ENCODE measurements around the gene EFNA3. TPM values are rescaled to one million over a fixed set of nuclear protein-coding genes. Genes with fewer than 3 reads are reported as not detected.

Gene EFNA3
- total and polyA plus RNA-seq, 2 donors: 1.2 to 2.3 TPM

DNA sequence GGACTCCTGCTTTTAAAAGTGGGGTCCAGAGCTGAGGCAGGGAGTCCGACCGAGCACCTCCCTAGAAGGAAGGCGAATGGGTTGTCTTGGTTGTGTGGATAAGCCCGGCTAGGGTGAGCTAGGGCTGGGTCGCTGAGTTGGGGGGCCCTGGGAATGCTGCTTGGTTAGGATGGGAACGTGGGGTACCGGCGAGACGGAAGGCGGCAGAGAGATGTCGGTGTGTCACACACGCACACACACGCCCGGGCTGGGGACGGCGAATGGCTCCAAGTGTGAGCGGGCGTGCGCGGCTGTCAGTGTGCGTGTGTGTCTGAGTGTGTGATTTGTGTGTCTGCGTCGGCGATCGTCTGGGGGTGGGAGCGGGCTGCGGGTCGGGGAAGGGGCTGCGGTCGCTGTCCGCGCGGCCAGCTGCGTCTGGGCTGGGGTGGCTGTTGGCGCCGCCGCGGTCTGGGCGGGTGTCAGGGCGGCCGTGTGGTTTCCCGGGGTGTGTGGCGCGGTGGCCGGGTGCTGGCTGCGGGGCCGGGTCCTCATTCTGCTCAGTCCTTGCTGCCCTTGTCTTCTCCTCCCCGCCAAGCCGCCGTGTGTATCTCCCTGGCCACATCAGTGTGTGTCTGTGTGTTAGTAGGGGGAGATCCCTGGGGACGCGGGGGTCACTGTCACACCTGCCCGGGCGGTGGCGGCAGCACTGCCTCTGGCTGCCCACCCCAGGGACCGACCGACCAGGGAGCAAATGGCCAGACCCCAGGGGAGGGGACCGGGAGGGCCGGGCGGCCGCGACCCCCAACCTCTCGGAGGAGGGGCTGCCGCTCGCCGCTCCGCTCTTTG, 1.1 kb downstream of the EFNA3 start:
- Histone ChIP-seq H3K36me3 (ENCODE audit: insufficient read depth) (no peaks in the 10 kb centered on the region), H3K27ac (ENCODE audit: low read depth) (no peak overlapping the region), H3K4me3 (ENCODE audit: low read depth, low read length) (no peak overlapping the region), H3K4me1 (ENCODE audit: insufficient read depth) (peaks cover 2% of the 10 kb centered on the region)
- WGBS: 1% methylated on average over 67 of the region's 67 CpGs
- no peak for DNase-seq (ENCODE audit: extremely low spot score)

- no peak for DNase-seq (ENCODE audit: extremely low spot score)
- 1% methylated on average over 71 of the region's 71 CpGs for WGBS
- Histone ChIP-seq H3K36me3 (ENCODE audit: insufficient read depth) (no peaks in the 10 kb centered on the region), H3K4me3 (ENCODE audit: low read depth, low read length) (peak overlapping the region; percentile 2), H3K4me1 (ENCODE audit: insufficient read depth) (peaks cover 2% of the 10 kb centered on the region), H3K27ac (ENCODE audit: low read depth) (no peak overlapping the region)
These were observed 1.9 kb downstream of the EFNA3 start for GRCh38 chr1:155080312-155081228.

DNA sequence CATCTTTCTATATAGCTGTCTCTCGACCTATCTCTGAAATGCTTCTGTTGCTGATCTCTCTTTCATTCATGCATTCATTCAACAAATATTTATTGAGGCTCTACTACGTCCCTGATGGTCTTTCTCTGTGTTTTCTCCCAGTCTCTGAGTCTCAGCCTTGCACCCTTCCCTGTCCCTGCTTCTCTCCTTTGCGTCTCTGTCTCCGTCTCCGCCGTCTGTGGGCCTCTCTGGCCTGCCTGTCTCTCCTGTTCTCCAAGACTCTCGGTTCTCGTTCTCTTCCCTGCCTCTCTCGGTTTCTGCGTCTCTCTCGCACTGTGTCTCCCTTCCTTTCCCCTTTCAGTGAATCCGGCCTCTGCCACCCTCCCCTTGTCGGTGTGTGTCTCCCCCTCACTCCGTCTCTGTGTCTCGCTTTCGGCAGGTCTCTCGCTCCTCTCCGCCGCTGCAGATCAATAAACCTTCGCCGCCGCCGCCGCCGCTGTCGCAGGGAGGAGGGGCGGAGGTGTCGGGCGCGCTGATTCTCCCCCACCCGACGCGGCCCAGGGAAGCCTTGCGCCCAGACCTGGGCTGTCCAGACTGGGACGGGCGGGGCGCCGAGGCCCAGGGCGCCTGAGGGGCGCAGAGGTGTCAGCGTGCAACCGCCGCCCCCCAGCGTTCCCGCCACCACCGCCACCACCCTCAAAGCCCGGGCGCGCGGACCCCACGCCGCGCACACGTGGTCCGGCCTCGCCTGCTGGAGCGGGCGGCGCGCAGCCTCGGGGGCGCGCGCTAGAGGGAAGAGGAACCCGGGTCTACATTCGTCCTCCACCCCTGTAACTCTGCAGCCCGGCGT, 3.0 kb downstream of the EFNA3 start:
- WGBS: 3% methylated on average over 68 of the region's 68 CpGs
- Histone ChIP-seq H3K4me1 (ENCODE audit: insufficient read depth) (peaks cover 2% of the 10 kb centered on the region), H3K36me3 (ENCODE audit: insufficient read depth) (no peaks in the 10 kb centered on the region), H3K27ac (ENCODE audit: low read depth) (no peak overlapping the region), H3K4me3 (ENCODE audit: low read depth, low read length) (peak overlapping the region; percentile 16)
- DNase-seq (ENCODE audit: extremely low spot score): no peak

- peaks cover 2% of the 10 kb centered on the region for H3K4me1 ChIP-seq (ENCODE audit: insufficient read depth)
- H3K36me3 ChIP-seq (ENCODE audit: insufficient read depth): no peaks in the 10 kb centered on the region
- no peak overlapping the region for H3K27ac ChIP-seq (ENCODE audit: low read depth)
- DNase-seq (ENCODE audit: extremely low spot score): no peak
- peak overlapping the region; percentile 16 for H3K4me3 ChIP-seq (ENCODE audit: low read depth, low read length)
- WGBS: 8% methylated on average over 36 of the region's 36 CpGs
These were observed 3.8 kb downstream of the EFNA3 start for GRCh38 chr1:155082301-155083051.

GRCh38 chr1:155083052-155083541, 4.5 kb downstream of the EFNA3 start:
- no peaks in the 10 kb centered on the region for H3K36me3 ChIP-seq (ENCODE audit: insufficient read depth)
- 65% methylated on average over 6 of the region's 6 CpGs for WGBS
- H3K27ac ChIP-seq (ENCODE audit: low read depth): no peak overlapping the region
- no peak overlapping the region for H3K4me3 ChIP-seq (ENCODE audit: low read depth, low read length)
- DNase-seq (ENCODE audit: extremely low spot score): no peak
- H3K4me1 ChIP-seq (ENCODE audit: insufficient read depth): peaks cover 2% of the 10 kb centered on the region

DNA sequence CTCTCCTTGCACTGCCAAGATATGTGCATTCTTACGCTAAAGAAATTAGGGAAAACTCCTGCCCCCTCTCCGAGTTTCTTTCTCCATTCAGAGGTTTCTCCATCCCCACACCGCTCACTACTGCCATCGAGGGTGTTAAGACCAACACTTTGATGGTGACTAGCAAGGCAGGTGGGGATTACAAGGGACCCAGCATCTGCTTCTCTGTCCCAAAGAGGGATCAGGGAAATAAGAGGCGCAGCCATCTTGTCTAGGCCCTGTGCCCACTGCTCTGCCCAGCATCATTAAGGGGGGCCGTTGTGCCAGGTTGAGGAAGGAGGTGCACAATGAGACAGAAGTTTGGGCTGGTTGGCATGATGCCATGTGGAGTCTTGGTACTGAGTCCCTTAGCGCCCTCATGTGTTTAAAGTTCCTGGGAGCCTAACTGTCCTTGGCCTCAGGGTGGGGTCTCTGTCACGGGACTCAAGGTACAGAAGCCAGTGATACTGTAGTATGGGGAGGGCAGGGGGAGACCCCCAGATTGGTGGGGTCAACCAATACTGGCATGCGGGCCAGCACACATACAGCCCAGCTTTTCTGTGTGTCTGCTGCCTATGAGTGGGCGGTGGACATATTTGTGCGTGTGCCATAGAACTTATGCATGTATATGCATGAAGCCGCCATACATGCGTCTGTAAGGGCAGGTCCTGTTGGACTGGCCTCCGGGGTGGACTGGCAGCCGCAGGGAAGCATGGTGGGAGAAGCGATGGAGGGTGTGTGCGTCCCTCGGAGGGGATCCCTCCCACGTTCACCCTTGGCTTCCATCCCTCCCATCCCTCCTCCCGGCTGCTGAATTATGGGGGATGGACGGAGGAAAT, 5.5 kb downstream of the EFNA3 start:
- DNase-seq (ENCODE audit: extremely low spot score): no peak
- Histone ChIP-seq H3K4me1 (ENCODE audit: insufficient read depth) (peaks cover 2% of the 10 kb centered on the region), H3K36me3 (ENCODE audit: insufficient read depth) (no peaks in the 10 kb centered on the region), H3K27ac (ENCODE audit: low read depth) (no peak overlapping the region), H3K4me3 (ENCODE audit: low read depth, low read length) (no peak overlapping the region)
- 28% methylated on average over 21 of the region's 21 CpGs for WGBS

DNA sequence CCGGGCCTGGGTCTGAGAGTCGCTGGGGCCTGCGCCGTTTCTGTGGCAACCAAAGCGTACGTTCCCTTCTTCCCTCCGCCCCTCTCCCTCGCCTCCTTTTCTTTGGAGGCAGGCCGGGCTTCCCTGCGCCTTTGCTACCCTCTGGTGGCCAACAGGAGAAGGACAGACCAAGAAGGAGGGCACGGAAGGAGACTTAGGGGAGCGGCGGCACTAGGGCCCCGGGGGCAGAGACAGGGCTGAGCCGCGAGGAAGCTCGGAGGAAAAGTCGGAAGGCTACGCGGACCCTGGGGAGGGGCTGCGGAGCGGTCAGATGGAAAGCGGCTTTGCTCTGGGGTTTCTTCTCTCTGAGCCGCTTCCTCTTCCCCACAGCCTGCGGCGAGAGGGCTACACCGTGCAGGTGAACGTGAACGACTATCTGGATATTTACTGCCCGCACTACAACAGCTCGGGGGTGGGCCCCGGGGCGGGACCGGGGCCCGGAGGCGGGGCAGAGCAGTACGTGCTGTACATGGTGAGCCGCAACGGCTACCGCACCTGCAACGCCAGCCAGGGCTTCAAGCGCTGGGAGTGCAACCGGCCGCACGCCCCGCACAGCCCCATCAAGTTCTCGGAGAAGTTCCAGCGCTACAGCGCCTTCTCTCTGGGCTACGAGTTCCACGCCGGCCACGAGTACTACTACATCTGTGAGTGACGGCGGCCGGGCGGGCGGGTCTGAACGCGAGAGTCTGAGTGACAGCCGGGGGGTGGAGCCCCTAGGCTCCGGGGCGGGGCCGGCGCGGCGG, 6.3 kb downstream of the EFNA3 start:
- Histone ChIP-seq H3K36me3 (ENCODE audit: insufficient read depth) (no peaks in the 10 kb centered on the region), H3K27ac (ENCODE audit: low read depth) (peak overlapping the region; percentile 95), H3K4me1 (ENCODE audit: insufficient read depth) (peaks cover 2% of the 10 kb centered on the region), H3K4me3 (ENCODE audit: low read depth, low read length) (peak overlapping the region; percentile 52)
- peak; percentile 95 for DNase-seq (ENCODE audit: extremely low spot score)
- under 1% methylated on average over 67 of the region's 67 CpGs for WGBS

- H3K27ac ChIP-seq (ENCODE audit: low read depth): peak overlapping the region; percentile 95
- H3K4me1 ChIP-seq (ENCODE audit: insufficient read depth): peaks cover 2% of the 10 kb centered on the region
- 2% methylated on average over 32 of the region's 32 CpGs for WGBS
- peak overlapping the region; percentile 52 for H3K4me3 ChIP-seq (ENCODE audit: low read depth, low read length)
- no peak for DNase-seq (ENCODE audit: extremely low spot score)
- H3K36me3 ChIP-seq (ENCODE audit: insufficient read depth): no peaks in the 10 kb centered on the region
These were observed 7.0 kb downstream of the EFNA3 start for GRCh38 chr1:155085504-155086127.

DNA sequence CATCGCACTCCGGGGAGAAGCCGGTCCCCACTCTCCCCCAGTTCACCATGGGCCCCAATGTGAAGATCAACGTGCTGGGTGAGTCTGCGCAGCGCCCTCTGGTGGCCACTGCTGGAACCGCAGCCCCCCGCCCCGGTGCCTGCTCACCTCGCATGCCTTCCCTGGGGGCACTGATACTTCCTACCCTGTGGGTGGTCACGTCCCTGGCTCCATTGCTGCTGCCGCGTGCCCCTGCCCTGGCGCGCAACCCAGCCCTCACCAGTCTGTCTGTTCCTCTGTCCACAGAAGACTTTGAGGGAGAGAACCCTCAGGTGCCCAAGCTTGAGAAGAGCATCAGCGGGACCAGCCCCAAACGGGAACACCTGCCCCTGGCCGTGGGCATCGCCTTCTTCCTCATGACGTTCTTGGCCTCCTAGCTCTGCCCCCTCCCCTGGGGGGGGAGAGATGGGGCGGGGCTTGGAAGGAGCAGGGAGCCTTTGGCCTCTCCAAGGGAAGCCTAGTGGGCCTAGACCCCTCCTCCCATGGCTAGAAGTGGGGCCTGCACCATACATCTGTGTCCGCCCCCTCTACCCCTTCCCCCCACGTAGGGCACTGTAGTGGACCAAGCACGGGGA, 7.6 kb downstream of the EFNA3 start:
- Histone ChIP-seq H3K27ac (ENCODE audit: low read depth) (no peak overlapping the region), H3K4me3 (ENCODE audit: low read depth, low read length) (no peak overlapping the region), H3K36me3 (ENCODE audit: insufficient read depth) (no peaks in the 10 kb centered on the region), H3K4me1 (ENCODE audit: insufficient read depth) (no peaks in the 10 kb centered on the region)
- DNase-seq (ENCODE audit: extremely low spot score): no peak
- 21% methylated on average over 24 of the region's 24 CpGs for WGBS

DNA sequence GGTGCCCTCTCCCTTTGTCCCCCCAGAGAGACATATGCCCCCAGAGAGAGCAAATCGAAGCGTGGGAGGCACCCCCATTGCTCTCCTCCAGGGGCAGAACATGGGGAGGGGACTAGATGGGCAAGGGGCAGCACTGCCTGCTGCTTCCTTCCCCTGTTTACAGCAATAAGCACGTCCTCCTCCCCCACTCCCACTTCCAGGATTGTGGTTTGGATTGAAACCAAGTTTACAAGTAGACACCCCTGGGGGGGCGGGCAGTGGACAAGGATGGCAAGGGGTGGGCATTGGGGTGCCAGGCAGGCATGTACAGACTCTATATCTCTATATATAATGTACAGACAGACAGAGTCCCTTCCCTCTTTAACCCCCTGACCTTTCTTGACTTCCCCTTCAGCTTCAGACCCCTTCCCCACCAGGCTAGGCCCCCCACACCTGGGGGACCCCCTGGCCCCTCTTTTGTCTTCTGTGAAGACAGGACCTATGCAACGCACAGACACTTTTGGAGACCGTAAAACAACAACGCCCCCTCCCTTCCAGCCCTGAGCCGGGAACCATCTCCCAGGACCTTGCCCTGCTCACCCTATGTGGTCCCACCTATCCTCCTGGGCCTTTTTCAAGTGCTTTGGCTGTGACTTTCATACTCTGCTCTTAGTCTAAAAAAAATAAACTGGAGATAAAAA, 8.4 kb downstream of the EFNA3 start:
- Histone ChIP-seq H3K4me1 (ENCODE audit: insufficient read depth) (no peaks in the 10 kb centered on the region), H3K36me3 (ENCODE audit: insufficient read depth) (no peaks in the 10 kb centered on the region), H3K4me3 (ENCODE audit: low read depth, low read length) (no peak overlapping the region), H3K27ac (ENCODE audit: low read depth) (no peak overlapping the region)
- DNase-seq (ENCODE audit: extremely low spot score): no peak
- 77% methylated on average over 8 of the region's 8 CpGs for WGBS
